Measurements from ENCODE around the gene BRD1. TPM values are rescaled to one million over a fixed set of nuclear protein-coding genes. Genes with fewer than 3 reads are reported as not detected.
A peak's percentile ranks its signal among the peaks of the same experiment; 100 is the strongest.

Gene BRD1
- total RNA-seq, 1 donor from 2014 or later: 32.4 TPM

DNA sequence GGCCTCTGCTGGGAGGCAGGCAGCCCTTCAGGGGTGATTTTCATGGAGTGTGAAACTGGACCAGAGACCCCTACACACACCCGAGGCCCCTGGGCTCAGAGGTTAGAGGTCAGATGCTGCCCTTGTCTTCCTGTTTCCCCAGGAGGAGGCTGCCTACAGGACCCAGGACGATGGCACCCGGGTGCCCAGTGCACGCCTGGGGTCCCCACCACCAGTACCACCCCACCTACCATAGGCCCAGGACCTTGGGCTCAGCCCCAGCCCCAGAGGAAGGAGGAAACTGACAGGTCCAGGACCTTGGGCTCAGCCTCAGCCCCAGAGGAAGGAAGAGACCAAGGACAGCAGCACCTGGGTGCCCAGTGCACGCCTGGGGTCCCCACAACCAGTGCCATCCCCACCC, 79.2 kb downstream of the BRD1 start:
- H3K27ac Mint-ChIP-seq (ENCODE audit: unreplicated experiment): no peak overlapping the region
- no peak overlapping the region for H2AFZ ChIP-seq (ENCODE audit: low read depth, low read length)
- no peaks in the 10 kb centered on the region for H3K36me3 ChIP-seq (ENCODE audit: insufficient read depth, low read length)
- peaks cover 8% of the 10 kb centered on the region for H3K27me3 Mint-ChIP-seq (ENCODE audit: low read depth, unreplicated experiment)
- H3K4me1 ChIP-seq (ENCODE audit: insufficient read depth, low read length): no peaks in the 10 kb centered on the region
- no peaks in the 10 kb centered on the region for H4K20me1 ChIP-seq (ENCODE audit: insufficient read depth, low read length)
- no peaks in the 10 kb centered on the region for H3K27me3 ChIP-seq (ENCODE audit: insufficient read depth, low read length)
- no peak for DNase-seq (ENCODE audit: low read depth)
- no peaks in the 10 kb centered on the region for H3K36me3 Mint-ChIP-seq (ENCODE audit: low read depth, unreplicated experiment)
- peaks cover 8% of the 10 kb centered on the region for H3K9me3 ChIP-seq (ENCODE audit: insufficient read depth, low read depth, low read length)
- no peaks in the 10 kb centered on the region for H3K4me1 Mint-ChIP-seq (ENCODE audit: low read depth, unreplicated experiment)
- no peak for FAIRE-seq
- H3K4me3 ChIP-seq (ENCODE audit: insufficient read depth, low read depth, low read length): no peak overlapping the region
- H3K79me2 ChIP-seq (ENCODE audit: insufficient read depth, low read length): no peaks in the 10 kb centered on the region
- peaks cover 19% of the 10 kb centered on the region for H3K9me3 Mint-ChIP-seq (ENCODE audit: unreplicated experiment)
- H3K4me2 ChIP-seq (ENCODE audit: low read length): no peak overlapping the region
- no peak overlapping the region for H3K27ac ChIP-seq (ENCODE audit: low read depth, low read length)
- TF ChIP-seq, protein P1, sequence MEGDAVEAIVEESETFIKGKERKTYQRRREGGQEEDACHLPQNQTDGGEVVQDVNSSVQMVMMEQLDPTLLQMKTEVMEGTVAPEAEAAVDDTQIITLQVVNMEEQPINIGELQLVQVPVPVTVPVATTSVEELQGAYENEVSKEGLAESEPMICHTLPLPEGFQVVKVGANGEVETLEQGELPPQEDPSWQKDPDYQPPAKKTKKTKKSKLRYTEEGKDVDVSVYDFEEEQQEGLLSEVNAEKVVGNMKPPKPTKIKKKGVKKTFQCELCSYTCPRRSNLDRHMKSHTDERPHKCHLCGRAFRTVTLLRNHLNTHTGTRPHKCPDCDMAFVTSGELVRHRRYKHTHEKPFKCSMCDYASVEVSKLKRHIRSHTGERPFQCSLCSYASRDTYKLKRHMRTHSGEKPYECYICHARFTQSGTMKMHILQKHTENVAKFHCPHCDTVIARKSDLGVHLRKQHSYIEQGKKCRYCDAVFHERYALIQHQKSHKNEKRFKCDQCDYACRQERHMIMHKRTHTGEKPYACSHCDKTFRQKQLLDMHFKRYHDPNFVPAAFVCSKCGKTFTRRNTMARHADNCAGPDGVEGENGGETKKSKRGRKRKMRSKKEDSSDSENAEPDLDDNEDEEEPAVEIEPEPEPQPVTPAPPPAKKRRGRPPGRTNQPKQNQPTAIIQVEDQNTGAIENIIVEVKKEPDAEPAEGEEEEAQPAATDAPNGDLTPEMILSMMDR (IDR thresholded peaks at IDR 0.05; ENCODE audit: insufficient read depth, low read depth, low read length): no peak
- no peak for TF ChIP-seq EZH2 (IDR thresholded peaks at IDR 0.05; ENCODE audit: insufficient read depth, low read length)
- H3K4me3 Mint-ChIP-seq (ENCODE audit: unreplicated experiment): no peak overlapping the region
- no peak overlapping the region for H3K9ac ChIP-seq (ENCODE audit: low read length)

DNA sequence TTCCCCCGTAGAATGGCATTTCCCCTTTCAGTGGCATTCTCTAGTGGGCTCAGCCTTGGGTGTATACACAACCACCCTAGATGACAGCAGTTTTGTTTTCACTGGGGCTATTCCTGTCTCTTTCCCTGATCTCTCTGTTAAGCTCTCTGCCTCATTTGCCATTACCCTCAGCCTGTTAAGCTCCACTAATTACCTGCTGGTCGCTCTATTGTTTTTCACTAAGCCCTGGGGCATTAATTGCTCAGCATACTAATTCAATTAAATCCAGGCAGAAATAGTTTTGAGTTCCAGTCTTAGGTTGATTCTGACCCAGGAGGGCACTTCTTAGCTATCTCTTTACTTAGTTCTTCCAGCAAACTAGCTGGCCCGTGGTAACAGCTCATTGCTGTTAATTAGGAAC, 80.0 kb downstream of the BRD1 start:
- no peak for TF ChIP-seq EZH2 (IDR thresholded peaks at IDR 0.05; ENCODE audit: insufficient read depth, low read length)
- TF ChIP-seq, protein P1 (IDR thresholded peaks at IDR 0.05; ENCODE audit: insufficient read depth, low read depth, low read length): no peak
- Mint-ChIP-seq H3K4me1 (ENCODE audit: low read depth, unreplicated experiment) (no peaks in the 10 kb centered on the region), H3K9me3 (ENCODE audit: unreplicated experiment) (peaks cover 24% of the 10 kb centered on the region), H3K36me3 (ENCODE audit: low read depth, unreplicated experiment) (no peaks in the 10 kb centered on the region), H3K27ac (ENCODE audit: unreplicated experiment) (peak overlapping the region; percentile 0), H3K4me3 (ENCODE audit: unreplicated experiment) (no peak overlapping the region), H3K27me3 (ENCODE audit: low read depth, unreplicated experiment) (peaks cover 4% of the 10 kb centered on the region)
- no peaks in the 10 kb centered on the region for H3K27me3 ChIP-seq (ENCODE audit: insufficient read depth, low read length)
- DNase-seq (ENCODE audit: low read depth) (no peak), FAIRE-seq (no peak)
- peaks cover 8% of the 10 kb centered on the region for H3K9me3 ChIP-seq (ENCODE audit: insufficient read depth, low read depth, low read length)
- no peaks in the 10 kb centered on the region for H3K36me3 ChIP-seq (ENCODE audit: insufficient read depth, low read length)
- H3K4me2 ChIP-seq (ENCODE audit: low read length): no peak overlapping the region
- H3K4me1 ChIP-seq (ENCODE audit: insufficient read depth, low read length): no peaks in the 10 kb centered on the region
- no peak overlapping the region for H2AFZ ChIP-seq (ENCODE audit: low read depth, low read length)
- H3K4me3 ChIP-seq (ENCODE audit: insufficient read depth, low read depth, low read length): no peak overlapping the region
- H3K79me2 ChIP-seq (ENCODE audit: insufficient read depth, low read length): no peaks in the 10 kb centered on the region
- H3K9ac ChIP-seq (ENCODE audit: low read length): no peak overlapping the region
- no peaks in the 10 kb centered on the region for H4K20me1 ChIP-seq (ENCODE audit: insufficient read depth, low read length)
- no peak overlapping the region for H3K27ac ChIP-seq (ENCODE audit: low read depth, low read length)

- Mint-ChIP-seq H3K4me3 (ENCODE audit: unreplicated experiment) (no peak overlapping the region), H3K9me3 (ENCODE audit: unreplicated experiment) (peaks cover 28% of the 10 kb centered on the region), H3K27me3 (ENCODE audit: low read depth, unreplicated experiment) (peaks cover 6% of the 10 kb centered on the region), H3K36me3 (ENCODE audit: low read depth, unreplicated experiment) (no peaks in the 10 kb centered on the region), H3K4me1 (ENCODE audit: low read depth, unreplicated experiment) (no peaks in the 10 kb centered on the region), H3K27ac (ENCODE audit: unreplicated experiment) (no peak overlapping the region)
- Histone ChIP-seq H3K79me2 (ENCODE audit: insufficient read depth, low read length) (no peaks in the 10 kb centered on the region), H3K4me2 (ENCODE audit: low read length) (no peak overlapping the region), H3K4me3 (ENCODE audit: insufficient read depth, low read depth, low read length) (no peak overlapping the region), H3K36me3 (ENCODE audit: insufficient read depth, low read length) (no peaks in the 10 kb centered on the region), H3K27ac (ENCODE audit: low read depth, low read length) (no peak overlapping the region), H4K20me1 (ENCODE audit: insufficient read depth, low read length) (no peaks in the 10 kb centered on the region), H3K4me1 (ENCODE audit: insufficient read depth, low read length) (no peaks in the 10 kb centered on the region), H2AFZ (ENCODE audit: low read depth, low read length) (no peak overlapping the region), H3K9ac (ENCODE audit: low read length) (no peak overlapping the region), H3K9me3 (ENCODE audit: insufficient read depth, low read depth, low read length) (peaks cover 8% of the 10 kb centered on the region), H3K27me3 (ENCODE audit: insufficient read depth, low read length) (no peaks in the 10 kb centered on the region)
- no peak for DNase-seq (ENCODE audit: low read depth)
- no peak for FAIRE-seq
- TF ChIP-seq, protein P1 (IDR thresholded peaks at IDR 0.05; ENCODE audit: insufficient read depth, low read depth, low read length): no peak
- no peak for TF ChIP-seq EZH2 (IDR thresholded peaks at IDR 0.05; ENCODE audit: insufficient read depth, low read length)
Measured at GRCh38 chr22:49747130-49747529, 80.5 kb downstream of the BRD1 start.

Measured in astrocyte (in vitro differentiated cells and primary cell).